ENCODE data around the gene HOXB1. TPM values are rescaled to one million over a fixed set of nuclear protein-coding genes. Genes with fewer than 3 reads are reported as not detected.
A peak's percentile ranks its signal among the peaks of the same experiment; 100 is the strongest.

Gene HOXB1
- total and polyA plus RNA-seq, 2 of the 13 experiments (the other 11 are each of a cell fraction or from before 2014, with no cell fraction given), result not detected

GRCh38 chr17:48562934-48563333 lies 32.1 kb upstream of the HOXB1 start (continued):
- TF ChIP-seq NFIC (IDR thresholded peaks at IDR 0.05; ENCODE audit: low read length), result no peak

GRCh38 chr17:48561884-48562810 lies 31.3 kb upstream of the HOXB1 start:
- ChIA-PET POLR2A (no interaction called here), CTCF (ENCODE audit: low intra/inter-chr PET ratio, low total read pairs) (no interaction called here)
- H3K4me3 ChIP-seq (replicated peaks in 1 of 3; ENCODE audit: insufficient read depth in 1 of 3, low read depth in 2 of 3, low read length in 3 of 3), result no peak overlapping the region
- no peak overlapping the region for H3K9ac ChIP-seq (ENCODE audit: insufficient read depth, low read depth, low read length)
- no peak overlapping the region for H2AFZ ChIP-seq (ENCODE audit: low read length)
- H3K27ac ChIP-seq (ENCODE audit: extremely low read length, insufficient read depth, low read length), result no peak overlapping the region
- no peaks in the 10 kb centered on the region; the same call in 1 of the 2 replicates for H4K20me1 ChIP-seq (ENCODE audit: insufficient read depth, low read length)
- in situ Hi-C loops (cut with HindIII; ENCODE audit: extremely low pct_ligation_motif_present, low pct_unique_long_range_greater_than_20kb) (no loop called here), intact Hi-C loops (cut with micrococcal nuclease; ENCODE audit: unreplicated experiment) (no loop called here)
- H3K4me2 ChIP-seq (ENCODE audit: low read depth, low read length), result no peak overlapping the region
- peaks cover 29 to 94% of the 10 kb centered on the region in 2 experiments for H3K27me3 ChIP-seq (ENCODE audit: control insufficient read depth in 1 of 2, insufficient read depth in 2 of 2, low read length in 2 of 2)
- FAIRE-seq (no peak), DNase-seq (ENCODE audit: low spot score) (no peak), ATAC-seq (peak; percentile 78)
- H3K4me1 ChIP-seq (ENCODE audit: insufficient read depth, low read length), result no peaks in the 10 kb centered on the region
- no TSS peak for BruUV-seq (replicated peaks)
- WGBS (ENCODE audit: low lambda C conversion rate), result 13% methylated on average over 15 of the region's 15 CpGs
- no peaks in the 10 kb centered on the region for H3K36me3 ChIP-seq (replicated peaks in 1 of 2; ENCODE audit: control insufficient read depth in 1 of 2, insufficient read depth in 2 of 2, low read length in 2 of 2)
- no peaks in the 10 kb centered on the region for H3K9me3 ChIP-seq (ENCODE audit: low read length)
- no peaks in the 10 kb centered on the region for H3K79me2 ChIP-seq (ENCODE audit: insufficient read depth, low read length)
- TF ChIP-seq HOMEZ (CRISPR knock-in tag; IDR thresholded peaks at IDR 0.05; ENCODE audit: low read depth), result no peak
- TF ChIP-seq ZC3H13 (CRISPR knock-in tag; IDR thresholded peaks at IDR 0.05), result no peak
- TF ChIP-seq ELK4 (CRISPR knock-in tag; IDR thresholded peaks at IDR 0.05; ENCODE audit: borderline replicate concordance), result no peak
- no peak for TF ChIP-seq ATF2 (CRISPR knock-in tag; IDR thresholded peaks at IDR 0.05)
- TF ChIP-seq NFE2L1 (CRISPR knock-in tag; IDR thresholded peaks at IDR 0.05; ENCODE audit: borderline replicate concordance), result no peak
- no peak for TF ChIP-seq ZNF382 (CRISPR knock-in tag; IDR thresholded peaks at IDR 0.05; ENCODE audit: borderline replicate concordance)
- TF ChIP-seq ZNF383 (CRISPR knock-in tag; IDR thresholded peaks at IDR 0.05; ENCODE audit: borderline replicate concordance), result no peak
- no peak for TF ChIP-seq ZNF607 (CRISPR knock-in tag; IDR thresholded peaks at IDR 0.05; ENCODE audit: borderline replicate concordance)
- TF ChIP-seq HNRNPL (IDR thresholded peaks at IDR 0.05; ENCODE audit: low read depth, low read length), result no peak
- TF ChIP-seq GFI1 (CRISPR knock-in tag; IDR thresholded peaks at IDR 0.05; ENCODE audit: borderline replicate concordance), result no peak
- TF ChIP-seq ZNF430 (CRISPR knock-in tag; IDR thresholded peaks at IDR 0.05), result no peak
- no peak for TF ChIP-seq YEATS2 (CRISPR knock-in tag; IDR thresholded peaks at IDR 0.05; ENCODE audit: borderline replicate concordance)
- no peak for TF ChIP-seq AGO2 (optimal IDR thresholded peaks at IDR 0.05; ENCODE audit: low read depth, low read length)
- no peak for TF ChIP-seq REPIN1 (CRISPR knock-in tag; IDR thresholded peaks at IDR 0.05; ENCODE audit: borderline replicate concordance, low read depth)
- TF ChIP-seq GZF1 (CRISPR knock-in tag; IDR thresholded peaks at IDR 0.05), result no peak
- TF ChIP-seq CHD2 (IDR thresholded peaks at IDR 0.05; ENCODE audit: low read depth, low read length), result no peak
- TF ChIP-seq SOX6 (IDR thresholded peaks at IDR 0.05), result no peak
- no peak for TF ChIP-seq SOX6 (CRISPR knock-in tag; IDR thresholded peaks at IDR 0.05)
- TF ChIP-seq ZNF207 (IDR thresholded peaks at IDR 0.05; ENCODE audit: borderline replicate concordance), result no peak
